ENCODE results near the gene MEN1.

GRCh38 chr11:64786308-64786707 is 24.0 kb downstream of the MEN1 start:
- TF ChIP-seq ARNTL (CRISPR knock-in tag; IDR thresholded peaks at IDR 0.05; ENCODE audit: borderline replicate concordance, low read depth) (no peak), PATZ1 (CRISPR knock-in tag; IDR thresholded peaks at IDR 0.05; ENCODE audit: borderline replicate concordance) (no peak), GLIS3 (CRISPR knock-in tag; IDR thresholded peaks at IDR 0.05) (no peak), ZNF565 (CRISPR knock-in tag; conservative IDR thresholded peaks at IDR 0.05; ENCODE audit: low read depth) (no peak), OSR1 (CRISPR knock-in tag; IDR thresholded peaks at IDR 0.05) (no peak), PPARA (CRISPR knock-in tag; IDR thresholded peaks at IDR 0.05; ENCODE audit: borderline replicate concordance) (no peak), SNAI2 (CRISPR knock-in tag; IDR thresholded peaks at IDR 0.05) (no peak), ESRRG (CRISPR knock-in tag; IDR thresholded peaks at IDR 0.05) (no peak), CREB5 (CRISPR knock-in tag; IDR thresholded peaks at IDR 0.05; ENCODE audit: low read depth) (no peak), TCF4 (CRISPR knock-in tag; IDR thresholded peaks at IDR 0.05; ENCODE audit: borderline replicate concordance) (no peak), ZFP3 (CRISPR knock-in tag; IDR thresholded peaks at IDR 0.05) (no peak), ZNF70 (CRISPR knock-in tag; IDR thresholded peaks at IDR 0.05) (no peak), CSRNP3 (CRISPR knock-in tag; IDR thresholded peaks at IDR 0.05) (no peak)
